Liver (tissue), 9 donors: ENCODE data around the gene SLC18A3. TPM values are rescaled to one million over a fixed set of nuclear protein-coding genes. Genes with fewer than 3 reads are reported as not detected.

ENCODE experiments used
- DNase-seq: peaks from one replicate; pipeline ENCODE4 v3.0.0-alpha.2; 2017; ENCODE audit warnings: low spot score
- H3K27ac ChIP-seq, 2 donors: one replicate each; pipeline ENCODE4 v1.7.0; 2013; ENCODE audit warnings: inconsistent platforms in 2 of 2, low read length in 2 of 2, control low read depth in 1 of 2, low read depth in 1 of 2, mild to moderate bottlenecking in 1 of 2
- H3K27me3 ChIP-seq, 4 donors: one replicate each; pipeline versions ENCODE4 v1.6.1 to v1.7.0; 2013; ENCODE audit warnings: low read length in 3 of 4, inconsistent platforms in 1 of 4, mild to moderate bottlenecking in 1 of 4, moderate library complexity in 1 of 4; ENCODE audit not compliant: control insufficient read depth in 4 of 4, insufficient read depth in 4 of 4
- H3K36me3 ChIP-seq, 4 donors: one replicate each; pipeline versions ENCODE4 v1.6.1 to v1.7.0; 2013; ENCODE audit warnings: low read length in 3 of 4, mild to moderate bottlenecking in 3 of 4, low read depth in 1 of 4, moderate library complexity in 1 of 4; ENCODE audit not compliant: control insufficient read depth in 4 of 4, insufficient read depth in 3 of 4
- H3K4me1 ChIP-seq, 4 donors: one replicate each; pipeline versions ENCODE4 v1.6.1 to v1.7.0; 2013; ENCODE audit warnings: low read length in 3 of 4, mild to moderate bottlenecking in 3 of 4, moderate library complexity in 1 of 4; ENCODE audit not compliant: control insufficient read depth in 4 of 4, insufficient read depth in 4 of 4
- H3K4me3 ChIP-seq, 3 donors: one replicate each; pipeline versions ENCODE4 v1.6.1 to v1.7.0; 2013; ENCODE audit warnings: low read length in 3 of 3, control low read depth in 1 of 3, low read depth in 1 of 3, mild to moderate bottlenecking in 1 of 3
- H3K9ac ChIP-seq, 2 donors: one replicate each; pipeline ENCODE4 v1.7.0; 2013; ENCODE audit warnings: low read length in 2 of 2, mild to moderate bottlenecking in 2 of 2, moderate library complexity in 2 of 2, control low read depth in 1 of 2, low read depth in 1 of 2
- H3K9me3 ChIP-seq, 4 donors: one replicate each; pipeline versions ENCODE4 v1.6.1 to v1.7.0; 2013; ENCODE audit warnings: low read length in 3 of 4; ENCODE audit not compliant: control insufficient read depth in 4 of 4
- EGR1 ChIP-seq, 2 donors: IDR thresholded peaks; 2 replicates each; pipeline ENCODE4 v1.6.1; 2016 to 2018; ENCODE audit warnings: antibody characterized with exemption in 2 of 2, low read depth in 2 of 2
- FOXA1 ChIP-seq: IDR thresholded peaks from 2 replicates; pipeline ENCODE4 v1.6.1; 2016; ENCODE audit warnings: antibody characterized with exemption
- FOXA2 ChIP-seq: IDR thresholded peaks from 2 replicates; pipeline ENCODE4 v1.6.1; 2016; ENCODE audit warnings: antibody characterized with exemption
- GABPA ChIP-seq, 2 donors: IDR thresholded peaks in 1 of 2; conservative IDR thresholded peaks in 1 of 2; 2 replicates each; pipeline ENCODE4 v1.6.1; 2016; ENCODE audit warnings: antibody characterized with exemption in 2 of 2, mild to moderate bottlenecking in 1 of 2, moderate library complexity in 1 of 2
- HNF4A ChIP-seq, 2 donors: conservative IDR thresholded peaks; 2 replicates each; pipeline ENCODE4 v1.6.1; 2016; ENCODE audit warnings: antibody characterized with exemption in 2 of 2, mild to moderate bottlenecking in 2 of 2
- HNF4G ChIP-seq: IDR thresholded peaks from 2 replicates; pipeline ENCODE4 v1.6.1; 2016; ENCODE audit warnings: antibody characterized with exemption
- JUND ChIP-seq, 2 donors: IDR thresholded peaks; 2 replicates each; pipeline ENCODE4 v1.6.1; 2016; ENCODE audit warnings: antibody characterized with exemption in 2 of 2
- NR2F2 ChIP-seq: IDR thresholded peaks from 2 replicates; pipeline ENCODE4 v1.6.1; 2016; ENCODE audit warnings: antibody characterized with exemption
- RXRA ChIP-seq, 2 donors: IDR thresholded peaks; 2 replicates each; pipeline ENCODE4 v1.6.1; 2017 to 2018; ENCODE audit warnings: antibody characterized with exemption in 2 of 2, mild to moderate bottlenecking in 1 of 2
- SP1 ChIP-seq: IDR thresholded peaks from 2 replicates; pipeline ENCODE4 v1.6.1; 2018; ENCODE audit warnings: antibody characterized with exemption, mild to moderate bottlenecking
- TAF1 ChIP-seq: conservative IDR thresholded peaks from 2 replicates; pipeline ENCODE4 v1.6.1; 2016; ENCODE audit warnings: antibody characterized with exemption, mild to moderate bottlenecking
- YY1 ChIP-seq: IDR thresholded peaks from 2 replicates; pipeline ENCODE4 v1.6.1; 2016; ENCODE audit warnings: antibody characterized with exemption, mild to moderate bottlenecking
- WGBS: extraction: QIAGEN DNeasy Blood & Tissue Kit; methylation state at CpG from one replicate; pipeline ENCODE4 v1.1.7; 2013; 5-methylcytosine and 5-hydroxymethylcytosine counted together
- polyA plus RNA-seq, 2 donors: library from polyadenylated mRNA; stranded (reverse) in 1 of 2; unstranded in 1 of 2; fragments of 200-250 nt in 1 of 2; fragments of >200 nt in 1 of 2; fragmentation: Nextera tagmentation in 1 of 2; extraction: Ambion mirVana in 1 of 2; gene quantifications; one replicate each; pipeline versions ENCODE4 v1.2.1 to v1.2.3, GENCODE V29; 2013 to 2015
- total RNA-seq, 2 donors: library from RNA; depleted of rRNA; stranded (reverse); fragments of >200 nt; gene quantifications; one replicate each; pipeline ENCODE4 v1.2.3, GENCODE V29; 2014
- TF ChIP-seq, protein P1 (sequence below): fragments of 150-350 bp; IDR thresholded peaks from 2 replicates; pipeline ENCODE4 v1.5.1; 2017; ENCODE audit warnings: improper control_type of control experiment, low read depth, low read length; ENCODE audit not compliant: missing input control
- TF ChIP-seq, protein P2 (sequence below): IDR thresholded peaks from 2 replicates; pipeline ENCODE4 v1.6.1; 2016; ENCODE audit warnings: antibody characterized with exemption
- TF ChIP-seq, protein P3 (sequence below): IDR thresholded peaks from 2 replicates; pipeline ENCODE4 v1.6.1; 2016; ENCODE audit warnings: antibody characterized with exemption, mild to moderate bottlenecking
- TF ChIP-seq, protein P4 (sequence below): IDR thresholded peaks from 2 replicates; pipeline ENCODE4 v1.6.1; 2016; ENCODE audit warnings: antibody characterized with exemption
- TF ChIP-seq, protein P5 (sequence below): IDR thresholded peaks from 2 replicates; pipeline ENCODE4 v1.6.1; 2016; ENCODE audit warnings: antibody characterized with exemption
- donor health status: healthy.
- donor health status: healthy.
- donor health status: healthy.
- donor health status: healthy.
- donor health status: healthy.

The SLC18A3 gene
- total and polyA plus RNA-seq, 4 donors: not detected

DNA sequence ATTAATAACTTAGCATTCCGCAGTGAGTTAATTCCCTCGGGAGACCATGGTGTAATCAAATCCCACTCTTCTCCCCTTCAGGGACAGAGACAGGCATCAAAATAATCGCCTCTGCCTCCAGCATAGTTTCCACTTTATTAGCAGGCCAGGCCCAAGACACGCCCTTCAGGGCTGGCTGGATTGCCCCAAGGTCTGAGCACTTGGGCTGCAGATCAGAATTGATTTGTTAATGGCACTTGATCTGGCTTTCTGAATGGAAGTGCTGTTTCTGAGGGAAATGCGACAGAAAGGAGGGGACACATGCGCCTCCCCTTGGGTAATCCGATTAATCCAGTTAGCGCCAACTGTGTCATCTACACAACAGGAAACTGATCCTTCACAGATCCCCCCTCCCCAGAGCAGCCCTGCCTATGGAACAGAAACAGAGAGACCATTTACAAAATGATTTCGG is 19.3 kb downstream of the SLC18A3 start:
- H3K27me3 ChIP-seq: peaks cover 0 to 3% (median 0%) of the 10 kb centered on the region in 4 donors
- H3K9ac ChIP-seq: no peak overlapping the region
- no peak overlapping the region for H3K4me3 ChIP-seq
- TF ChIP-seq HNF4G: no peak
- no peak for TF ChIP-seq FOXA1
- TF ChIP-seq RXRA (IDR thresholded peaks at IDR 0.05): no peak
- TF ChIP-seq, protein P1, sequence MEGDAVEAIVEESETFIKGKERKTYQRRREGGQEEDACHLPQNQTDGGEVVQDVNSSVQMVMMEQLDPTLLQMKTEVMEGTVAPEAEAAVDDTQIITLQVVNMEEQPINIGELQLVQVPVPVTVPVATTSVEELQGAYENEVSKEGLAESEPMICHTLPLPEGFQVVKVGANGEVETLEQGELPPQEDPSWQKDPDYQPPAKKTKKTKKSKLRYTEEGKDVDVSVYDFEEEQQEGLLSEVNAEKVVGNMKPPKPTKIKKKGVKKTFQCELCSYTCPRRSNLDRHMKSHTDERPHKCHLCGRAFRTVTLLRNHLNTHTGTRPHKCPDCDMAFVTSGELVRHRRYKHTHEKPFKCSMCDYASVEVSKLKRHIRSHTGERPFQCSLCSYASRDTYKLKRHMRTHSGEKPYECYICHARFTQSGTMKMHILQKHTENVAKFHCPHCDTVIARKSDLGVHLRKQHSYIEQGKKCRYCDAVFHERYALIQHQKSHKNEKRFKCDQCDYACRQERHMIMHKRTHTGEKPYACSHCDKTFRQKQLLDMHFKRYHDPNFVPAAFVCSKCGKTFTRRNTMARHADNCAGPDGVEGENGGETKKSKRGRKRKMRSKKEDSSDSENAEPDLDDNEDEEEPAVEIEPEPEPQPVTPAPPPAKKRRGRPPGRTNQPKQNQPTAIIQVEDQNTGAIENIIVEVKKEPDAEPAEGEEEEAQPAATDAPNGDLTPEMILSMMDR: no peak
- TF ChIP-seq, protein P2, sequence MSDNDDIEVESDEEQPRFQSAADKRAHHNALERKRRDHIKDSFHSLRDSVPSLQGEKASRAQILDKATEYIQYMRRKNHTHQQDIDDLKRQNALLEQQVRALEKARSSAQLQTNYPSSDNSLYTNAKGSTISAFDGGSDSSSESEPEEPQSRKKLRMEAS: no peak
- H3K9me3 ChIP-seq: no peaks in the 10 kb centered on the region
- no peaks in the 10 kb centered on the region for H3K4me1 ChIP-seq
- no peak overlapping the region for H3K27ac ChIP-seq
- WGBS: 77% methylated on average over 9 of the region's 9 CpGs
- DNase-seq: no peak
- H3K36me3 ChIP-seq: no peaks in the 10 kb centered on the region

DNA sequence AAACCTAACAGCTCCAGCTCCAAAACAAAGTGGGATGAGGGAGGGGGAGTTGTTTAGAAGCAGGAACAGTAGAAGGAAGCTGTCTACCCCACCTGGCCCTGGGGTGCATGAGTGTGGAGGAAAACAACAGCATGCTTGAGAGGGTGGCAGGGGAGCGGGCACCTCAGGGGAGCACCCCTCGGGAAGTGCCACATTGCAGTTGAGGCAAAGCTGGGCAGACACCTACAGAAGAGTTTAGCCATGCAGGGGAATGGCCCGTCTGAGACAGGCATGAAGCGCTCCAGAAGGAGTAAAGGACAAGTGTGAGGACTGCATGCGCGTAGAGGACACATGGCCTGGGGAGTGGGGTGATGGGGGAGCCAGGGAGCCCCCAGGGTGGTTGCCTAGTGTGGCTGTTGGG is 21.9 kb downstream of the SLC18A3 start:
- no peak for DNase-seq
- no peak overlapping the region for H3K27ac ChIP-seq
- no peaks in the 10 kb centered on the region for H3K4me1 ChIP-seq
- 91% methylated on average over 6 of the region's 6 CpGs for WGBS
- no peaks in the 10 kb centered on the region for H3K9me3 ChIP-seq
- no peak overlapping the region for H3K4me3 ChIP-seq
- H3K36me3 ChIP-seq: no peaks in the 10 kb centered on the region
- TF ChIP-seq TAF1 (no peak), EGR1 (IDR thresholded peaks at IDR 0.05; ENCODE audit: low read depth in 2 of 2) (no peak), HNF4A (conservative IDR thresholded peaks at IDR 0.05) (no peak), FOXA1 (no peak), YY1 (no peak), NR2F2 (no peak), GABPA (IDR thresholded peaks at IDR 0.05 in 1 of 2, conservative IDR thresholded peaks at IDR 0.05 in 1 of 2) (no peak), JUND (IDR thresholded peaks at IDR 0.05) (no peak), RXRA (IDR thresholded peaks at IDR 0.05) (no peak), FOXA2 (no peak), SP1 (no peak), HNF4G (no peak)
- TF ChIP-seq, protein P3, sequence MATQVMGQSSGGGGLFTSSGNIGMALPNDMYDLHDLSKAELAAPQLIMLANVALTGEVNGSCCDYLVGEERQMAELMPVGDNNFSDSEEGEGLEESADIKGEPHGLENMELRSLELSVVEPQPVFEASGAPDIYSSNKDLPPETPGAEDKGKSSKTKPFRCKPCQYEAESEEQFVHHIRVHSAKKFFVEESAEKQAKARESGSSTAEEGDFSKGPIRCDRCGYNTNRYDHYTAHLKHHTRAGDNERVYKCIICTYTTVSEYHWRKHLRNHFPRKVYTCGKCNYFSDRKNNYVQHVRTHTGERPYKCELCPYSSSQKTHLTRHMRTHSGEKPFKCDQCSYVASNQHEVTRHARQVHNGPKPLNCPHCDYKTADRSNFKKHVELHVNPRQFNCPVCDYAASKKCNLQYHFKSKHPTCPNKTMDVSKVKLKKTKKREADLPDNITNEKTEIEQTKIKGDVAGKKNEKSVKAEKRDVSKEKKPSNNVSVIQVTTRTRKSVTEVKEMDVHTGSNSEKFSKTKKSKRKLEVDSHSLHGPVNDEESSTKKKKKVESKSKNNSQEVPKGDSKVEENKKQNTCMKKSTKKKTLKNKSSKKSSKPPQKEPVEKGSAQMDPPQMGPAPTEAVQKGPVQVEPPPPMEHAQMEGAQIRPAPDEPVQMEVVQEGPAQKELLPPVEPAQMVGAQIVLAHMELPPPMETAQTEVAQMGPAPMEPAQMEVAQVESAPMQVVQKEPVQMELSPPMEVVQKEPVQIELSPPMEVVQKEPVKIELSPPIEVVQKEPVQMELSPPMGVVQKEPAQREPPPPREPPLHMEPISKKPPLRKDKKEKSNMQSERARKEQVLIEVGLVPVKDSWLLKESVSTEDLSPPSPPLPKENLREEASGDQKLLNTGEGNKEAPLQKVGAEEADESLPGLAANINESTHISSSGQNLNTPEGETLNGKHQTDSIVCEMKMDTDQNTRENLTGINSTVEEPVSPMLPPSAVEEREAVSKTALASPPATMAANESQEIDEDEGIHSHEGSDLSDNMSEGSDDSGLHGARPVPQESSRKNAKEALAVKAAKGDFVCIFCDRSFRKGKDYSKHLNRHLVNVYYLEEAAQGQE: no peak
- TF ChIP-seq, protein P2: no peak
- TF ChIP-seq, protein P4, sequence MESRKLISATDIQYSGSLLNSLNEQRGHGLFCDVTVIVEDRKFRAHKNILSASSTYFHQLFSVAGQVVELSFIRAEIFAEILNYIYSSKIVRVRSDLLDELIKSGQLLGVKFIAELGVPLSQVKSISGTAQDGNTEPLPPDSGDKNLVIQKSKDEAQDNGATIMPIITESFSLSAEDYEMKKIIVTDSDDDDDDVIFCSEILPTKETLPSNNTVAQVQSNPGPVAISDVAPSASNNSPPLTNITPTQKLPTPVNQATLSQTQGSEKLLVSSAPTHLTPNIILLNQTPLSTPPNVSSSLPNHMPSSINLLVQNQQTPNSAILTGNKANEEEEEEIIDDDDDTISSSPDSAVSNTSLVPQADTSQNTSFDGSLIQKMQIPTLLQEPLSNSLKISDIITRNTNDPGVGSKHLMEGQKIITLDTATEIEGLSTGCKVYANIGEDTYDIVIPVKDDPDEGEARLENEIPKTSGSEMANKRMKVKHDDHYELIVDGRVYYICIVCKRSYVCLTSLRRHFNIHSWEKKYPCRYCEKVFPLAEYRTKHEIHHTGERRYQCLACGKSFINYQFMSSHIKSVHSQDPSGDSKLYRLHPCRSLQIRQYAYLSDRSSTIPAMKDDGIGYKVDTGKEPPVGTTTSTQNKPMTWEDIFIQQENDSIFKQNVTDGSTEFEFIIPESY: no peak
- TF ChIP-seq, protein P1: no peak
- TF ChIP-seq, protein P5, sequence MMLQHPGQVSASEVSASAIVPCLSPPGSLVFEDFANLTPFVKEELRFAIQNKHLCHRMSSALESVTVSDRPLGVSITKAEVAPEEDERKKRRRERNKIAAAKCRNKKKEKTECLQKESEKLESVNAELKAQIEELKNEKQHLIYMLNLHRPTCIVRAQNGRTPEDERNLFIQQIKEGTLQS: no peak
- H3K9ac ChIP-seq: no peak overlapping the region
- peaks cover 0 to 3% (median 0%) of the 10 kb centered on the region in 4 donors for H3K27me3 ChIP-seq
